OCI-LY1 (cell line): ENCODE measurements around the gene VWDE.
A peak's percentile ranks its signal among the peaks of the same experiment; 100 is the strongest.

ENCODE experiments used
- H2AFZ ChIP-seq: fragments of 200-600 bp; sonication (generic), shearing (Covaris generic); 2 replicates; pipeline ENCODE4 v1.6.0; 2014; ENCODE audit warnings: antibody characterized with exemption, mild to moderate bottlenecking, low read length
- H3F3A ChIP-seq: fragments of 200-600 bp; sonication (generic), shearing (Covaris generic); 2 replicates; pipeline ENCODE4 v1.6.0; 2014; ENCODE audit warnings: mild to moderate bottlenecking, antibody characterized with exemption, low read length, moderate library complexity; ENCODE audit not compliant: insufficient read depth
- H3K27ac ChIP-seq: fragments of 200-600 bp; sonication (generic); 2 replicates; pipeline ENCODE4 v1.5.1; 2014; ENCODE audit warnings: low read length, mixed run types, mild to moderate bottlenecking, low read depth; ENCODE audit not compliant: poor library complexity, severe bottlenecking
- H3K27me3 ChIP-seq: fragments of 200-600 bp; sonication (generic); 2 replicates; pipeline ENCODE4 v1.6.0; 2014; ENCODE audit warnings: antibody characterized with exemption, mild to moderate bottlenecking, low read length, moderate library complexity; ENCODE audit not compliant: insufficient read depth
- H3K36me3 ChIP-seq: fragments of 200-600 bp; sonication (generic); 2 replicates; pipeline ENCODE4 v1.6.1; 2014; ENCODE audit warnings: mild to moderate bottlenecking, antibody characterized with exemption, low read length, moderate library complexity, mixed read lengths; ENCODE audit not compliant: insufficient read depth
- H3K4me1 ChIP-seq: fragments of 200-600 bp; sonication (generic); 2 replicates; pipeline ENCODE4 v1.5.1; 2014; ENCODE audit warnings: mild to moderate bottlenecking, low read length, moderate library complexity; ENCODE audit not compliant: insufficient read depth, severe bottlenecking
- H3K4me2 ChIP-seq: fragments of 200-600 bp; sonication (generic), shearing (Covaris generic); 2 replicates; pipeline ENCODE4 v1.6.1; 2014; ENCODE audit warnings: low read length
- H3K4me3 ChIP-seq: fragments of 200-600 bp; sonication (generic); 2 replicates; pipeline ENCODE4 v1.5.1; 2014; ENCODE audit warnings: low read length, low read depth, mild to moderate bottlenecking, mixed read lengths; ENCODE audit not compliant: poor library complexity, severe bottlenecking
- H3K79me2 ChIP-seq: fragments of 200-600 bp; shearing (Covaris generic); 2 replicates; pipeline ENCODE4 v1.6.1; 2016; ENCODE audit warnings: mixed run types, low read length, mixed read lengths; ENCODE audit not compliant: insufficient read depth
- H3K9ac ChIP-seq: fragments of 200-600 bp; sonication (generic), shearing (Covaris generic); 2 replicates; pipeline ENCODE4 v1.6.1; 2014; ENCODE audit warnings: mild to moderate bottlenecking, low read length, mixed read lengths
- H3K9me2 ChIP-seq: fragments of 200-600 bp; sonication (generic), shearing (Covaris generic); 2 replicates; pipeline ENCODE4 v1.6.1; 2014; ENCODE audit warnings: low read depth, mild to moderate bottlenecking, low read length, mixed read lengths
- H3K9me3 ChIP-seq: fragments of 200-600 bp; shearing (Covaris generic); 2 replicates; pipeline ENCODE4 v1.6.1; 2014; ENCODE audit warnings: low read length, mixed read lengths
- H4K20me1 ChIP-seq: fragments of 200-600 bp; sonication (generic), shearing (Covaris generic); 2 replicates; pipeline ENCODE4 v1.6.0; 2016; ENCODE audit warnings: mild to moderate bottlenecking, low read length; ENCODE audit not compliant: insufficient read depth
- EZH2 ChIP-seq: fragments of 200-600 bp; sonication (generic), shearing (Covaris generic); IDR thresholded peaks from 2 replicates; pipeline ENCODE4 v1.8.0; 2017; ENCODE audit warnings: borderline replicate concordance, mixed run types, mild to moderate bottlenecking, antibody characterized with exemption, low read length, moderate library complexity, mixed read lengths
- TF ChIP-seq, protein P1 (sequence below): fragments of 200-600 bp; sonication (generic), shearing (Covaris generic); IDR thresholded peaks from 2 replicates; pipeline ENCODE4 v1.5.1; 2017; ENCODE audit warnings: mild to moderate bottlenecking, antibody characterized with exemption, low read length, moderate library complexity, mixed read lengths

VWDE gene

DNA sequence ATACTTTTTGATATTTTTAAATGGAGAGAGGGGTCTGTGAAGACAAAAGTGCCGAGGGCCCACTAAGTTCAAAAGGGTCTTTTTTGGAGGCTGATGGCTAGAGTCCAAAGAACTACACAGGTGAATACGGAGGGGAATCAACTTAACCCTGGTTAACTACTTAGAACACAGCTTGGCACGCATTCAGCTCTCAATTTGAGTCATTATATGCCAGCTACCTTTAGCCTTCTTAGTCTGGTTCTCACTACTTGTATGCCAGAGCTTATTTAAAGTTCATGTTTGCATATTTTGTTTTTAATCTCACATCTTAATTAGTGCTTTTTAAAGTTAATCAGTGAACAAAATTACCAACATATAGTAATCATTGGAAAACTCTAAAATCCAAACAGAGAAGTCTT is 80.8 kb downstream of the VWDE start:
- TF ChIP-seq EZH2: no peak
- TF ChIP-seq, protein P1, sequence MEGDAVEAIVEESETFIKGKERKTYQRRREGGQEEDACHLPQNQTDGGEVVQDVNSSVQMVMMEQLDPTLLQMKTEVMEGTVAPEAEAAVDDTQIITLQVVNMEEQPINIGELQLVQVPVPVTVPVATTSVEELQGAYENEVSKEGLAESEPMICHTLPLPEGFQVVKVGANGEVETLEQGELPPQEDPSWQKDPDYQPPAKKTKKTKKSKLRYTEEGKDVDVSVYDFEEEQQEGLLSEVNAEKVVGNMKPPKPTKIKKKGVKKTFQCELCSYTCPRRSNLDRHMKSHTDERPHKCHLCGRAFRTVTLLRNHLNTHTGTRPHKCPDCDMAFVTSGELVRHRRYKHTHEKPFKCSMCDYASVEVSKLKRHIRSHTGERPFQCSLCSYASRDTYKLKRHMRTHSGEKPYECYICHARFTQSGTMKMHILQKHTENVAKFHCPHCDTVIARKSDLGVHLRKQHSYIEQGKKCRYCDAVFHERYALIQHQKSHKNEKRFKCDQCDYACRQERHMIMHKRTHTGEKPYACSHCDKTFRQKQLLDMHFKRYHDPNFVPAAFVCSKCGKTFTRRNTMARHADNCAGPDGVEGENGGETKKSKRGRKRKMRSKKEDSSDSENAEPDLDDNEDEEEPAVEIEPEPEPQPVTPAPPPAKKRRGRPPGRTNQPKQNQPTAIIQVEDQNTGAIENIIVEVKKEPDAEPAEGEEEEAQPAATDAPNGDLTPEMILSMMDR: no peak
- Histone ChIP-seq H3K4me1 (no peaks in the 10 kb centered on the region), H4K20me1 (no peaks in the 10 kb centered on the region), H3K4me3 (no peak overlapping the region), H3F3A (no peaks in the 10 kb centered on the region), H2AFZ (no peak overlapping the region), H3K36me3 (no peaks in the 10 kb centered on the region), H3K9me3 (no peaks in the 10 kb centered on the region), H3K27me3 (no peaks in the 10 kb centered on the region), H3K27ac (no peak overlapping the region), H3K9me2 (no peaks in the 10 kb centered on the region), H3K4me2 (no peak overlapping the region), H3K9ac (no peak overlapping the region), H3K79me2 (no peaks in the 10 kb centered on the region)

DNA sequence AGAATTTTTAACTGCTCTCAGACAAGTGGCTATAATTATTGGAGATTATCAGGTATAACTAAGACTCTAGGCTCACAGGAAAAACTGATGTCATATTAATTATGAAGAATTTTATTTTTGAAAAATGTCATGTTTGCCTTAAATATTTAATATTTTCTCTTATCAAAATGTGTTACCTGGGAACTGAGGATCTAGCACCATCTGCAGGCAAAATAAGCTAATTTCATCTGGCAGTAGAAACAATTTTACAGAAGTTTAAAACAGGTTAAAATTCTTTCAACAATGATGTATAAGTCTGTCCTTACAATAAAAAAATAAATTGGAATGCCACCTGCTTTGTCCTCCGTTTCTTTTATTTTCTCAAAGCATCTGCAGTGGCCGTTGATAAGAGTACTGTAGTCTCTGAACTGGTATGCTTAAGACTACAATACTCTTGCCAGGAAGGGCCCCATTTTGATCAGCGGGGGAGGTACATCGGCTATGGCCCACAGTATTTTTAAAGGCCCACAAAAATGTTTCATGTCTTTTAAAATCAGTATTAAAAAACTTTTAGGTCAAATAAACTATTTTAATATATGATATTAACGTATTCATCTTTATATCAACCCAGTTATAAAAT is 81.3 kb downstream of the VWDE start:
- Histone ChIP-seq H3K9ac (no peak overlapping the region), H3K4me2 (no peak overlapping the region), H3K4me3 (no peak overlapping the region), H4K20me1 (no peaks in the 10 kb centered on the region), H3K27ac (no peak overlapping the region), H2AFZ (no peak overlapping the region), H3K27me3 (no peaks in the 10 kb centered on the region), H3K9me3 (no peaks in the 10 kb centered on the region), H3K36me3 (no peaks in the 10 kb centered on the region), H3K4me1 (no peaks in the 10 kb centered on the region), H3K79me2 (no peaks in the 10 kb centered on the region), H3F3A (no peaks in the 10 kb centered on the region), H3K9me2 (no peaks in the 10 kb centered on the region)
- TF ChIP-seq, protein P1: peak; percentile 76
- no peak for TF ChIP-seq EZH2

DNA sequence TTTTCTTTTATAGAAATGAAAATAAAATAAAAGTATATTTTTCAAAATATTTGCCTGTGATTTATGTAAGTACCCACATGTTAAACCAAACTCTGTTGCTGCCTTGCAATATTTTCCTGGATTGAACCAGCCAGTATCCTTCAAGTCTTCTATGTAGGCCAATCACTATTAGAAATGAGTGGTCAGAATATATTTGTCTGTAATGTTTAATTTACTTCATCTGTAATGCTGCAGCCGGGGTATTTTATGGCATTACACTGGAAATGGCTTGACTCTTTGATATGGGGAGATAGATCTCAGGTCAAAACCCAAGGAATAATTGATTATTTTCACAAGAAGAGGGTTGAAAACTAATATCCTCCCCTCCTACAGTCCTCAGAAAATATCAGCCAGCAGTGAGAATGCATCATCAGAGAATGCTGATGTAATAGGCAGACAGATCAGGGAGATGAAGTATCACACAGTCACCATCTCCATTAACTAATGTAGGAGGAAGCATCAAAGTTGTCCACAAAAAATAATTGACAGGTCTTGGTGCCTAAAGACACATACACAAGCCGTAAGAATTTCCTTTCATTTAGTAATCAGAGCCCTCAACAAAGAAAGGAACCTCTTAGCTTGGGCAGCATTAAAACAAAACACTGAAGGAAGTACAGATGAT is 82.5 kb downstream of the VWDE start:
- Histone ChIP-seq H3K27ac (no peak overlapping the region), H2AFZ (no peak overlapping the region), H3K9ac (no peak overlapping the region), H3K27me3 (no peaks in the 10 kb centered on the region), H3K36me3 (no peaks in the 10 kb centered on the region), H3K9me2 (no peaks in the 10 kb centered on the region), H3F3A (no peaks in the 10 kb centered on the region), H3K79me2 (no peaks in the 10 kb centered on the region), H4K20me1 (no peaks in the 10 kb centered on the region), H3K4me2 (no peak overlapping the region), H3K4me3 (no peak overlapping the region), H3K4me1 (no peaks in the 10 kb centered on the region), H3K9me3 (no peaks in the 10 kb centered on the region)
- TF ChIP-seq, protein P1: no peak
- no peak for TF ChIP-seq EZH2
